Stimulated activated CD4-positive, alpha-beta T cell treated with anti-CD3 and anti-CD28 coated beads, Interleukin-4, amount 100 ng/mL, for 48 hours (primary cell): ENCODE measurements around the gene SHC1.

Experiments
- DNase-seq, 2 donors: peaks; one replicate each; pipeline ENCODE4 v3.0.0-alpha.2; 2020; ENCODE audit warnings: low read depth in 2 of 2

SHC1 gene

GRCh38 chr1:154973344-154974101 is 3.0 kb upstream of the SHC1 start:
- peak; percentile 95 to 97 for DNase-seq

- no peak for DNase-seq
These were observed 2.2 kb upstream of the SHC1 start for GRCh38 chr1:154972517-154973343.

- no peak for DNase-seq
These were observed 1.6 kb upstream of the SHC1 start for GRCh38 chr1:154972213-154972516.

DNA sequence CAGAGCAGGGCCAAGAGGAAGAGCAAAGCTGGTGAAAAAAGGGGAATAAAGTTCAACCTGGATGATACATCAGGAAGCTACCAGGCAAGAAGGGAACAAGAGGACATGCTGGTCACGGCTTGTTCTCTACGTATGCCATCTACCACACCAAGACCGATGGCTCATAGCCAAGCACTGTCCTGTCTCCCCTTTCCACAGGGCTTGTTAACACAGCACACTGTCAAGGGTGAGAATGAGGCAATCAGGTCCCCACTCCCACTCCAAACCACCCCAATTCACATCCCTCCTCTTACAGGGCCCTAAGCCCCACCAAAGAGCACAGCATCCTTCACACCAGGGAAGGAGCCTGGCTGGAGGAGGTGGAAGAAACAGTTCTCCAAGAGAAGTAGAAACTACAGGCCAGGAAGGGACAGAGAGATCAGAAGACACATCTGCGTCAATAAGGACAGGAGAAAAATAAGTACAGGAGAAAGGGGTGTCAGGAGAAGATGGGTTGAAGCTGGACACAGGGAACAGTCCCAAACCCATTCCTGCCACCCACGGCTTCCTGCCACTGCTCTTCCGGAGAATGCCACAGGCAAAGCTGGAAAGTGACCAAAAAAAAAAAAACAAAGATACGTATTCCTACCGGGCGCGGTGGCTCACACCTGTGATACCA is 923 bp upstream of the SHC1 start:
- DNase-seq, result no peak

GRCh38 chr1:154969860-154970452 is 591 bp downstream of the SHC1 start:
- DNase-seq, result no peak

GRCh38 chr1:154969246-154969645 is 1.3 kb downstream of the SHC1 start:
- no peak for DNase-seq

- no peak for DNase-seq
These were observed 1.8 kb downstream of the SHC1 start for GRCh38 chr1:154968731-154969130.

DNA sequence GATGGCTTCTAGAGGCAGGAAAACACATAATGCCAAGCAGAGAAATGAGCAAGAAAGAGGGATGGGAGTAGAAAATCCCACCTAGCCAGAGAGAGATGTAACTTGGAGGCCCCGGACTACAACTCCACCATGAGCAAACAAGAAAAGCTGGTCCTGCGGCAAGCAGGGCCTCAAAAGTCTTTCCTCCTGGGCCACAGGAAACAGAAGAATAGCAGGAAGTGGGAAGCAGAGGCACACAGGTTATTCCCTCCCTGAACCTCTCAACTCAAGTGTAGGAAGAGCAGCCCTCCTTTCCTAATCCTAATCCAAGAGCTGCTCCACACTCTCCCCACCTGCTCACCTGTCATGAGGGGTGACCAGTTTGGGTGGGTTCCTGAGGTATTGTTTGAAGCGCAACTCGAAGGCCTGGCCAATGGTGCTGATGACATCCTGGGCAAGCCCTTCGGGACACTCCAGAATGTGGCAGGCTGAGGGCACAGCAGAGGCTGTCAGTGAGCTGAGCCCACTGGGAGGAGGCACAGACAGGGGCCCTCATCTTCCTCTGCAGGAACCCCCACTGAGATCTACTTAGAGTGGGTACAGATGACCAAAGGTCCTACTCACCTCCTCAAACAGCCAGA is 3.1 kb downstream of the SHC1 start:
- DNase-seq, result no peak

DNA sequence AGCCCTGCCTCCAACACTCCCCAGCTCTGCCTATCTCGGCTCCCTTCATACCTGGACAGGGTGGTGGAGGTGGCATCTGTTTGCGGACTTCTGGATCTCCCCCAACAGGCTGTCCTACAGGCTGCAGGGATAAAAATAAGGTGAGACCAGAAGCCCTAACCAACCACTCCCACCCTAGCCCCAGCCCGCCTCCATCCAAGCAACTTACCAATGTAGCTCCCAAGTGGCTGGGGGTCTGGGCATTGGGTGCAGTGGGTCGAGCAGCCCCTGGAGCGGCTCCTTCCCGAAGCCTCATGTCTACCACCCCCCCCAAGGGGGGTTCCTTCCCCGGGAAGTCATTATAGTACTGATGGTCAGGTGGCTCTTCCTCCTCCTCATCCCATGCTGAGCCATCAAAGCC is 4.4 kb downstream of the SHC1 start:
- no peak for DNase-seq

DNA sequence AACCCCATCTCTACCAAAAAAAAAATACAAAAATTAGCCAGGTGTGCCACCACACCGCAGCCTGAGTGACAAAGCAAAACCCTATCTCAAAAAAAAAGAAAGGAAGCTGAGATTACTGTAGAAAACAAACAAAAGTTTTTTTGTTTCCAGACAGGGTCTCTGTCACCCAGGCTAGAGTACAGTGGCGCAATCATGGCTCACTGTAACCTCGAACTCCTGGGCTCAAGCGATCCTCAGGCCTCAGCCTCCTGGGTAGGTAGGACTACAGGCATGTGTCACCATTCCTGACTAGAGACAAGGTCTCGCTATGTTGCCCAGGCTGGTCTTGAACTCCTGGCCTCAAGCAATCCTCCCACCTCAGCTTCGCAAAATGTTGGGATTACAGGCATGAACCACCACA is 6.2 kb downstream of the SHC1 start:
- DNase-seq, result no peak

DNA sequence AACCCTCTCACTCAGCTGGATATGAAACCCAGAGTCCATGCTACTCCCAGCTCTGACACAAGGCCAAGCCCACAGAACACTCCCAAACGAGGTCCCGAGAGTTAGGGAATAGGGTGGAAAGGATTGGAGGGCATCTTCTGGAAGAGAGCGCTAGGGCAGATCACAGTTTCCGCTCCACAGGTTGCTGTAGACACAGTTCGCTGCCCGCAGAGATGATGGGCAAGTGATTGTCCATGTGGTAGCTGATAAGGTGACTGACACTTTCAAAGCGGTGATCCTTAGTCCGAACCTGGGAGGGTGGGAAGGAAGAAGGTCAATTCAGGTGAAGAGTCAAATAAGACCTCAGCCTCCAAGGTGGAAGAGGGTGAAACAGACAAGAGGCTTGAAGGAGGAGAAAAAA is 6.9 kb downstream of the SHC1 start:
- DNase-seq, result no peak

- no peak for DNase-seq
These were observed 7.7 kb downstream of the SHC1 start for GRCh38 chr1:154962795-154963330.

GRCh38 chr1:154962156-154962749 is 8.3 kb downstream of the SHC1 start:
- DNase-seq, result no peak

- peak; percentile 73 to 86 for DNase-seq
These were observed 9.1 kb downstream of the SHC1 start, which contains the start of gene PYGO2 for GRCh38 chr1:154961207-154962155. Gene PYGO2 (minus strand): TSS chr1:154961782. CDS start chr1:154961576, 206 bp downstream.

- no peak for DNase-seq
These were observed 10.0 kb downstream of the SHC1 start for GRCh38 chr1:154960446-154961136.

DNA sequence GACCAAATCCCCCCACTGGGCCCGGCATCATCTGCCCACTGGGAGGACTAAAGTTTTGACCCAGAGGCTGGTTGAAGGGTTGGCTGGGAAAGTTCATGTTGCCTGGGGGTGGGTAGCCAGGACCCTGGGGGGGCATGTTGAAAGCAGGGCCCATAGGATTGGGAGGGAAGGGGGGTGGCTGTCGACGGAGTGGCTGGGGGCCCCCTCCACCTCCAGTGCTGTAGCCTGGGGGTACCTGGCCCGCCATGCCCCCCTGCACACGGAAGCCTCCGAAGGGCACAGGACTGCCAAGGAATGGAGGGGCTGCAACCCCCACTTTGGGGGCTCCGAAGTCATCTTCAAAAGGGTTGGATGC is 11.1 kb downstream of the SHC1 start:
- DNase-seq, result no peak

- no peak for DNase-seq
These were observed 11.7 kb downstream of the SHC1 start for GRCh38 chr1:154958681-154959425.

- no peak for DNase-seq
These were observed 12.5 kb downstream of the SHC1 start for GRCh38 chr1:154958036-154958435.
